HG02571 (cell line): ENCODE results near the gene MMP3.

Experiments
- ATAC-seq: cut with Tn5 transposase; IDR thresholded peaks from one replicate; pipeline ENCODE4 v1.9.1; 2021; ENCODE audit warnings: mild to moderate bottlenecking, moderate library complexity; ENCODE audit not compliant: unreplicated experiment

Gene MMP3

GRCh38 chr11:102832612-102833011 lies 10.8 kb downstream of the MMP3 start:
- no peak for ATAC-seq

- no peak for ATAC-seq
These were observed 11.6 kb downstream of the MMP3 start for GRCh38 chr11:102831489-102832440.

GRCh38 chr11:102831128-102831488 lies 12.3 kb downstream of the MMP3 start:
- no peak for ATAC-seq

- ATAC-seq = no peak
These were observed 13.2 kb downstream of the MMP3 start for GRCh38 chr11:102830001-102830727.

- no peak for ATAC-seq
These were observed 14.0 kb downstream of the MMP3 start for GRCh38 chr11:102829316-102830000.

- ATAC-seq = no peak
These were observed 18.9 kb downstream of the MMP3 start for GRCh38 chr11:102824556-102824955.

GRCh38 chr11:102819491-102819890 lies 23.9 kb downstream of the MMP3 start:
- no peak for ATAC-seq

GRCh38 chr11:102813484-102813883 lies 29.9 kb downstream of the MMP3 start:
- no peak for ATAC-seq

- no peak for ATAC-seq
These were observed 31.2 kb downstream of the MMP3 start for GRCh38 chr11:102812188-102812587.

GRCh38 chr11:102810950-102811660 lies 32.3 kb downstream of the MMP3 start:
- no peak for ATAC-seq

- no peak for ATAC-seq
These were observed 33.4 kb downstream of the MMP3 start for GRCh38 chr11:102809971-102810370.

- ATAC-seq = no peak
These were observed 35.5 kb downstream of the MMP3 start for GRCh38 chr11:102807921-102808320.

- no peak for ATAC-seq
These were observed 37.1 kb downstream of the MMP3 start for GRCh38 chr11:102806296-102806695.

- no peak for ATAC-seq
These were observed 41.1 kb downstream of the MMP3 start for GRCh38 chr11:102802341-102802740.

GRCh38 chr11:102800767-102801166 lies 42.6 kb downstream of the MMP3 start:
- ATAC-seq = no peak

- no peak for ATAC-seq
These were observed 43.6 kb downstream of the MMP3 start for GRCh38 chr11:102799681-102800340.

GRCh38 chr11:102798012-102798746 lies 45.2 kb downstream of the MMP3 start, which contains the start of gene MMP1:
Gene MMP1 (minus strand): TSS chr11:102798160. CDS start chr11:102798092, 68 bp downstream.
- no peak for ATAC-seq

GRCh38 chr11:102794382-102794781 lies 49.0 kb downstream of the MMP3 start:
- ATAC-seq = peak; percentile 92

- no peak for ATAC-seq
These were observed 49.6 kb downstream of the MMP3 start for GRCh38 chr11:102793677-102794290.
